HCT116 (cell line): ENCODE results near the gene STAT2.

Experiments
- FOSL1 ChIP-seq: IDR thresholded peaks from 2 replicates; pipeline ENCODE4 v1.6.1; 2012; ENCODE audit warnings: low read depth
- POLR2A ChIP-seq: IDR thresholded peaks from 2 replicates; pipeline ENCODE4 v1.7.0; 2011; ENCODE audit warnings: borderline replicate concordance; ENCODE audit not compliant: insufficient read depth, insufficient read length; ENCODE audit errors: extremely low read depth
- POLR2AphosphoS5 ChIP-seq: IDR thresholded peaks from 2 replicates; pipeline ENCODE4 v1.6.1; 2011; ENCODE audit warnings: mild to moderate bottlenecking, low read depth, low read length, moderate library complexity
- RAD21 ChIP-seq: IDR thresholded peaks from 2 replicates; pipeline ENCODE4 v1.6.1; 2012; ENCODE audit warnings: low read depth, mild to moderate bottlenecking
- TCF7L2 ChIP-seq: IDR thresholded peaks from 2 replicates; pipeline ENCODE4 v1.7.0; 2011; ENCODE audit warnings: borderline replicate concordance, inconsistent platforms; ENCODE audit not compliant: insufficient read depth, insufficient read length; ENCODE audit errors: extremely low read depth
- ZNF274 ChIP-seq: fragments of 200-500 bp; sonication (Bioruptor generic); IDR thresholded peaks from 2 replicates; pipeline ENCODE4 v1.6.1; 2014; ENCODE audit warnings: mild to moderate bottlenecking, low read depth, low read length, inconsistent platforms
- TF ChIP-seq, protein P1 (sequence below), 3 experiments: fragments of 200-600 bp in 1 of 3; sonication (generic) in 1 of 3; IDR thresholded peaks in 2 of 3; conservative IDR thresholded peaks in 1 of 3; 2 replicates each; pipeline ENCODE4 v1.5.1; 2012 to 2017; ENCODE audit warnings: low read depth in 2 of 3, low read length in 2 of 3, antibody characterized with exemption in 1 of 3, borderline replicate concordance in 1 of 3, control low read depth in 1 of 3, mild to moderate bottlenecking in 1 of 3, mixed read lengths in 1 of 3, mixed run types in 1 of 3, moderate library complexity in 1 of 3; ENCODE audit not compliant: insufficient read depth in 1 of 3
- TF ChIP-seq, protein P2 (sequence below): IDR thresholded peaks from 2 replicates; pipeline ENCODE4 v1.6.1; 2012

DNA sequence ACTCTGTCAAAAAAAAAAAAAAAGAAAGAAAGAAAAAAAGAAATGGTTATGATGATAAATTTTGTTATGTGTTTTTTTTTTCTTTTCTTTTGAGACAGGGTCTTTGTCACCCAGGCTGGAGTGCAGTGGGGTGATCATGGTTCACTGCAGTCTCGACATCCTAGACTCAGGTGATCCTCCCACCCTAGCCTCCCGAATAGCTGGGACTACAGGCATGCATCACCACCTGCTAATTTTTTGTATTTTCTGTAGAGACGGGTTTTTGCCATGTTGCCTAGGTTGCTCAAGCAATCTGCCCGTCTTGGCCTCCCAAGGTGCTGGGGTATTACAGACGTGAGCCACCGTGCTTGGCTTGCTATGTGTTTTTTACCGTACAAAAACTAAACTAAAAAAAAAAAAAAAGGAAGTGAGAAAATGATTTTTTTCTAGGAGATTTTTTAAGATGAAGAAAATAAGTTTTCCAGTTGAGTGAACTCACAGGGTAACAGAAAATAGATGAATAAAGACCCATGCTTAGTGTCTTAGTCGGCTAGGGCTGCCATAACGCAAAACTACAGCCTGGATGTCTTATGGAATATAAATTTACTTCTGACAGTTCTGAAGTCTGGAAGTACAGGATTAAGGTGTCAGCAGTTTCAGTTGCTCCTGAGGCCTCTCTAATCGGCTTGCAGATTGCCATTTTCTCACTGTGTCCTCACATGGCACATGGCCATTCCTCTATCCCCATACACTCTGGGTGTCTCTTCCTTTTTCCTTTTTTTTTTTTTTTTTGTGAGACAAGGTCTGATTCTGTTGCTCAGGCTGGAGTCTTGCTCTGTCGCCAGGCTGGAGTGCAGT, 15.9 kb upstream of the STAT2 start:
- no peak for TF ChIP-seq RAD21
- TF ChIP-seq, protein P1, sequence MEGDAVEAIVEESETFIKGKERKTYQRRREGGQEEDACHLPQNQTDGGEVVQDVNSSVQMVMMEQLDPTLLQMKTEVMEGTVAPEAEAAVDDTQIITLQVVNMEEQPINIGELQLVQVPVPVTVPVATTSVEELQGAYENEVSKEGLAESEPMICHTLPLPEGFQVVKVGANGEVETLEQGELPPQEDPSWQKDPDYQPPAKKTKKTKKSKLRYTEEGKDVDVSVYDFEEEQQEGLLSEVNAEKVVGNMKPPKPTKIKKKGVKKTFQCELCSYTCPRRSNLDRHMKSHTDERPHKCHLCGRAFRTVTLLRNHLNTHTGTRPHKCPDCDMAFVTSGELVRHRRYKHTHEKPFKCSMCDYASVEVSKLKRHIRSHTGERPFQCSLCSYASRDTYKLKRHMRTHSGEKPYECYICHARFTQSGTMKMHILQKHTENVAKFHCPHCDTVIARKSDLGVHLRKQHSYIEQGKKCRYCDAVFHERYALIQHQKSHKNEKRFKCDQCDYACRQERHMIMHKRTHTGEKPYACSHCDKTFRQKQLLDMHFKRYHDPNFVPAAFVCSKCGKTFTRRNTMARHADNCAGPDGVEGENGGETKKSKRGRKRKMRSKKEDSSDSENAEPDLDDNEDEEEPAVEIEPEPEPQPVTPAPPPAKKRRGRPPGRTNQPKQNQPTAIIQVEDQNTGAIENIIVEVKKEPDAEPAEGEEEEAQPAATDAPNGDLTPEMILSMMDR (IDR thresholded peaks at IDR 0.05 in 2 of 3, conservative IDR thresholded peaks at IDR 0.05 in 1 of 3; ENCODE audit: borderline replicate concordance in 1 of 3, insufficient read depth in 1 of 3, low read depth in 2 of 3, low read length in 2 of 3) = no peak
- no peak for TF ChIP-seq FOSL1
- TF ChIP-seq, protein P2, sequence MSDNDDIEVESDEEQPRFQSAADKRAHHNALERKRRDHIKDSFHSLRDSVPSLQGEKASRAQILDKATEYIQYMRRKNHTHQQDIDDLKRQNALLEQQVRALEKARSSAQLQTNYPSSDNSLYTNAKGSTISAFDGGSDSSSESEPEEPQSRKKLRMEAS = no peak
- no peak for TF ChIP-seq TCF7L2
- TF ChIP-seq POLR2A = no peak
- no peak for TF ChIP-seq POLR2AphosphoS5
- TF ChIP-seq ZNF274 = no peak
